HG03159 (cell line): Measurements from ENCODE around the gene CXCR6.

Experiments used
- ATAC-seq: cut with Tn5 transposase; IDR thresholded peaks from one replicate; pipeline ENCODE4 v1.9.1; 2021; ENCODE audit warnings: mild to moderate bottlenecking, moderate library complexity; ENCODE audit not compliant: unreplicated experiment

Gene CXCR6

GRCh38 chr3:45946875-45947274 lies 3.6 kb downstream of the CXCR6 start:
- ATAC-seq, result no peak

- no peak for ATAC-seq
Observed at GRCh38 chr3:45947361-45947760, 4.1 kb downstream of the CXCR6 start.

- ATAC-seq, result no peak
Observed at GRCh38 chr3:45948311-45948781, 5.1 kb downstream of the CXCR6 start.

GRCh38 chr3:45948881-45949280 lies 5.6 kb downstream of the CXCR6 start:
- ATAC-seq, result no peak

- ATAC-seq, result no peak
Observed at GRCh38 chr3:45949432-45949831, 6.2 kb downstream of the CXCR6 start.

- ATAC-seq, result no peak
Observed at GRCh38 chr3:45950131-45950530, 6.9 kb downstream of the CXCR6 start.

GRCh38 chr3:45950686-45951600 lies 7.7 kb downstream of the CXCR6 start:
- ATAC-seq, result no peak

- ATAC-seq, result no peak
Observed at GRCh38 chr3:45951946-45952345, 8.7 kb downstream of the CXCR6 start.

GRCh38 chr3:45952456-45952855 lies 9.2 kb downstream of the CXCR6 start:
- ATAC-seq, result no peak

- ATAC-seq, result no peak
Observed at GRCh38 chr3:45953536-45953935, 10.3 kb downstream of the CXCR6 start.

- ATAC-seq, result no peak
Observed at GRCh38 chr3:45954306-45954705, 11.0 kb downstream of the CXCR6 start.

GRCh38 chr3:45955017-45955647 lies 11.9 kb downstream of the CXCR6 start:
- ATAC-seq, result no peak

GRCh38 chr3:45955706-45956105 lies 12.4 kb downstream of the CXCR6 start:
- ATAC-seq, result no peak

GRCh38 chr3:45957586-45957985 lies 14.3 kb downstream of the CXCR6 start:
- ATAC-seq, result no peak

GRCh38 chr3:45958321-45958791 lies 15.1 kb downstream of the CXCR6 start:
- ATAC-seq, result no peak

- ATAC-seq, result no peak
Observed at GRCh38 chr3:45959201-45959600, 15.9 kb downstream of the CXCR6 start.

GRCh38 chr3:45960289-45960688 lies 17.0 kb downstream of the CXCR6 start:
- ATAC-seq, result no peak

- ATAC-seq, result peak; percentile 59
Observed at GRCh38 chr3:45962033-45962432, 18.8 kb downstream of the CXCR6 start.

- ATAC-seq, result no peak
Observed at GRCh38 chr3:45964139-45964538, 20.9 kb downstream of the CXCR6 start.

- no peak for ATAC-seq
Observed at GRCh38 chr3:45965253-45965652, 22.0 kb downstream of the CXCR6 start.

GRCh38 chr3:45965653-45966052 lies 22.4 kb downstream of the CXCR6 start:
- no peak for ATAC-seq

- ATAC-seq, result no peak
Observed at GRCh38 chr3:45966371-45966791, 23.1 kb downstream of the CXCR6 start.
